OCI-M2 (cell line): ENCODE measurements around the gene FRMD5.

Experiments
- DNase-seq: peaks from one replicate; lab custom pipeline; 2025; ENCODE audit not compliant: unreplicated experiment; lab: John Stamatoyannopoulos, UW

Gene FRMD5

DNA sequence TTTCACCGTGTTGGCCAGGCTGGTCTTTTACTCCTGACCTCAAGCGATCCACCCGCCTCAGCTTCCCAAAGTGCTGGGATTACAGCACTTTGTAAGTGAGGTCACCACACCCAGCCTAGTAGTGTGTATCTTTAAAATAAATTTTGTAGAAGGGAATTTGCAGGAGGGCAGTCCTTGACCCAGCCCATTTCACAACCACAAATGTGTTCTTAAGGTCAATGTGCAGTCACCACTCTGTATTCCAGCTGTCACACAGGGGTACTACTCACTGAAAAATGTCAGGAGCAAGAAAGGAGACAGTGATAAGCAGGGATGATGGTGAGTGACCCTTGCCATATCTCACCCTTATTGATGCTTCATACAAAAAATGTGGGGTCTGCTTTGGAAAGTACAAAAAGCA is 98.5 kb downstream of the FRMD5 start:
- no peak for DNase-seq

DNA sequence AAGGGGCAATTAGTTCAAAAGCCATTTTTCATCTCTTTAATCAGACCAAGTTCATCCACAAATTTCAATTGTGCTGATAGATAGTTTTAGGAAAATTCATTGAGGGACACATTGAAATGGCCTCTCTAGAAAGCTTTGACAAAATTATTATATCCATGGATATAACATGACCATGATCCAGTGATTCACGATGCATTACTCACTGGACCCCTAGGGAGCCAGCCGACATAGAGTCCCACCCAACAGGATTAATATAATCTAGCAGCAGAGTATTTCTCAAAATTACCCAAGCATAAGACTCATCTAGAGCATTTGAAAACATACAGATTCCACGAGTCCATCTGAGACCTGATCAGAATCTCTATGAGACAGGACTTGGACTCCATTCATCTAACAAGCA is 100.3 kb downstream of the FRMD5 start:
- DNase-seq: no peak

DNA sequence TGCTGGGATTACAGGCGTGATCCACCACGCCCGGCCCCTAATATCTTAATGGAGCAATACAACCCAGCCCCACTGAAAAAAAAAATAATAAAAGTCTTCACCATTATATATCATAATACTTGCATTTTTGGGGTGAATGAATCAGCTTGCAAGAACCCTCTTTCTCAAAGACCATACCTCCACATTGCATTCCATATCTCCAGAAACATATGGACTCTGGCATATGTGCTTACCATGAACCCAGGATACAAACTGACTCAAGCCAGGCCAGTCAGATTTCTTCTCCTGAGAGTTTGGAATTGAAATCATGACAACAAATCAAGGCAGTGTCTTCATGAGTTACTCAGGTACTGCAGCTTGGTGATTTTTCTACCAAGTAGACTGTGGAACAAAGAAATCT is 101.2 kb downstream of the FRMD5 start:
- DNase-seq: no peak

DNA sequence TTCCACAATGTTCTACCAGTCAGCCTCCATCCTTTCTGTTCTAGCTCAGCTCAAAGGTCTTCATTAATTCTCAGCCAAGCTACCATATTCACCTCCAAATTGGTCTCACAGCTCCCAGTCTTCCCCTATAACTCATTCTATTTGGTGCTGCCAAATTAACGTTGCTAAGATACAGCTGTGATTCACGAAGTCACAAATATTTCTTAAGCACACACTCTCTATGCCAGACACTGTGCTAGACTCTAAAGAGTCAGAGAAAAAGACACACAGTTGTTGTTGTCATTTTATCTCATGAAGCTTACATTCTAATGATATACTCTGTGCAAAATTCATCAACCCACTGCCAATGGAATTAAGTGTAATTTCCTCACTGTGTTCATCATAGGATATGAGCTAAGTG is 102.8 kb downstream of the FRMD5 start:
- no peak for DNase-seq

DNA sequence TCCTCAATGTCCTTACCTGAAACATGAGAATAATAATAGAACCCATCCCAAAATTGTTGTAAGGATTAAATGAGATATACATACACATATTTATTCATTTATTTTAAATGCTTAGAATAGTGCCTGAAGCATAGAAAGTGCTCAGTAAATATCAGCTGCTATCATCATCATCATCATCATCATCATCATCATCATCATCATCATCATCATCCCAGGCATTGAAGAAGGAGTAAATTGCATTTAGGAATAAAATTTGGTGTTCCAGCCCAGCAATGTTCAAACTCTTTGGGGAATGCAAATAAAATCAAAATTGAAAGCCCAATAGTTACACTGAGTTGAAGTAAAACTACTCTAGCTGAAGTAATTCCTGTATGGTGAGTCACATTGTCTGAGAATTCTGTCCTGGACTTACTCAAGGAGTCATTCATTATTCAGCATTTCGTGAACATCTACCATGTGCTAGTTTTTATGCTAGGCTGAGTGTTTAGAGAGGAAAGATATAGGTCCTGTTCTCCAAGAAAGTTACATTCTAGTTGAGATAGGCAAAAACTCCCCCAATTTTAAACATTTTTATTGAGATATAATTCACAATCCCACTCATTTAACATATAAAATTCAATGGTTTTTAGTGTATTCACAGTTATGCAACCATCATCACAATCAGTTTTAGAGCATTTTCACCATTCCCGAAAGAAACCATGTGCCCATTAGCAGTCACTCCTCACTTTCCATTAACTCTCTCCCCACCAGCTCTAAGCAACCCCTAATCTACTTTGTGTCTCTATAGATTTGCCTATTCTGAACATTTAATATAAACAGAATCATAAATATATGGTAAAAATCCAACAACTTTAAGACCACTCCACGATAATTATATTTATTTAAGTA is 107.2 kb downstream of the FRMD5 start:
- DNase-seq: no peak

DNA sequence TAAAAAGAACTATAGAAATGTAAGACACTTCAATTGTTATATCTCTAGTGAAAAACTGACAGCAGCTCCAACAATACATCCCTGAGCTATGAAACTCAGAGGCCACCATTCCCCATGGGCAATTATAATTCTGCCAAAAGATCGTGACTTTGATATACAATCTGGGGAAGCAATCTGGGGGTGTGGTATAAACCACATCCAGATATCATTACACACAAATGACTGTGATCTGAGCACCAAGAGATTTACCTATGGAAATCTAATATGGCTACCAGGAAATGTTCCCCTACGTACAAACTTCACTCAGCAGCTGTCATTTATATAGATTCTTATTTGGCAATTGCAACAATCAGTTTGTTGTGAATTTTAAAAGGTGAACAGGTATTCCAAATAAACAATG is 110.3 kb downstream of the FRMD5 start:
- DNase-seq: no peak

DNA sequence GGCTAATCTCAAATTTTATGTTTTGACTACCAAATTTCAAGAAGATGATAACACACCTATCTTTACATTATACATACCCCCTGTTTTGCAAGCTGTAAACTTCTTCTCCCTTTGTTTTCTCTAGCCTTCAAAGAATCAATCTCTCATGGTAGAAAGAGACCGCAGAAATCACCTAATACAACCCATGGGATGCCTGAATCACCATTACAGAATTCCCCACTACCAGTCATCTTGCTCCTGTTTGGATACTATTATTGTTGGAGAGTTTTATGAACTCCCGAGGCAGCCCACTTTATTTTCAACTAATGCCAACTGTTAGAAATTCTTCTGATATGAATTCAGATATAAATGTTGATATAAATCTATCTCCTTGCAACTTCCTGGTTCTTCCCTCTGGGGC is 110.9 kb downstream of the FRMD5 start:
- no peak for DNase-seq

DNA sequence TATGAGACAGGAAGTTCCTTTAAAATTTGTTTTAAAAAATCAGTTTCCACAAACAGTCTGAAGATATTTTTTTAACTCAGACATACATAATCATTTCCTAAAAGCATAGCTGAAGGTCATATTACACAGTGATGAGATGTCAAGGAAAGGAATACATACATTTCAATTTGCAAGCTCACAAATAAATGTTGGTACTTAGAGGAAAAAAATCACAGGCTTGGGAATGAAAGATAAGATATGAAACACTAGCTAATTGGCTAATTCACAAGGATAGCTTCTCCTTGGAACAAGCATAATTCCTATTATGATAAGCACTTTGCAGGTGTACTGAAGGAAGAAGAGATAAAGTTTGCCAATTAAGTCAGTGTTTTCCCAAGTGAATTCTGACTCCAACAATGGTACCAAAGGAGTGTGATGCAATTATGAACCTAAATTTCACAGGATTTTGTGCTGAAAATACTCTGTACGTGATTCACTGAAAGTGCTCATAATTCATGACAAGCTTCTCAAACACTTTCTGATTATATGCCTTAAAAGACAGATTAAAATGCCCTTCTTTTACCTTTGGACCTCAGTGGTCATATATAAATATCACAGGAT is 112.4 kb downstream of the FRMD5 start:
- DNase-seq: no peak

DNA sequence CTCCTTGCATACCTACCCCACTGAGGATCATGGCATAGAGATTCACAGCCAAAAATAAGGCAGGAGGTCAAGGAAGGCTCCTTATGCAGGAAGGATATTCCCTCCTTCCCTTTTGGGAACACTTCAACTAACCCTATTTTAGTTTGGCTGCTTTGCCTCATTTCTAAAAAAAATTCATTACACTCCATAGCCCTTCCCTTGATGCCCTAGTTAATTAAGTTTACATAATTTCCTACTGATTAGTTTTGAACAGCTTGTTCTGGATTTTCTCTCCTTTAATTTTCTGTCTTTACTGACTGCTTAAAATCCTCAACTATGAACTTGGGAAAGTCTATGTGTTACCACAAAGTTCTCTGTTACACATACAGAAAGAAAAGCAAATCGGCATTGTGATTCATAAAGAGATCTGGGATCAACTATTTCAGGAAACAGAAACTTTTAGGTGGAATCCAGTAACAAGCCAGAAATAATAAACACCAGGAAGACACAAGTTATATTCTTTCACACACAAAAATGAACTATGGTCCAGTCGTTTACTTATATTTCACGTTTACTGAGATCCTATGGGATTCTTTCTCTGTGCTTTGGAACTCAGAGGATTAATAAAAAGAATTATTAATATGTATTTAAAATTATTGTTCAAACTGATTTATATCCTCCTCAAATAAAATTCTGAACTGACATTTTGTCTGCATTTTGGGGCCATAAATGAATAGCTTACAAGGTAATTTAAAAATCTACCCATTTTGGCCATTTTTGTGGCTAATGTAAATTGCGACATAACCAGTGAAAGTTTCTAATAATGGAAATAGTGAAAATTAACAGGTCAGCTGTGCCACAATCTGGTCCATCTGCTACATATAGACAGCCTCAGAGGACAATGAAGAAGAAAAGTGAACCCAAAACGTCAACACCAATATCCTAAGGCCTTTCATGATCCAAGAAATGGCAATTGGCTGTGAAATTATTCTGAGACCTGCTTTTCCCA is 113.8 kb downstream of the FRMD5 start:
- no peak for DNase-seq

DNA sequence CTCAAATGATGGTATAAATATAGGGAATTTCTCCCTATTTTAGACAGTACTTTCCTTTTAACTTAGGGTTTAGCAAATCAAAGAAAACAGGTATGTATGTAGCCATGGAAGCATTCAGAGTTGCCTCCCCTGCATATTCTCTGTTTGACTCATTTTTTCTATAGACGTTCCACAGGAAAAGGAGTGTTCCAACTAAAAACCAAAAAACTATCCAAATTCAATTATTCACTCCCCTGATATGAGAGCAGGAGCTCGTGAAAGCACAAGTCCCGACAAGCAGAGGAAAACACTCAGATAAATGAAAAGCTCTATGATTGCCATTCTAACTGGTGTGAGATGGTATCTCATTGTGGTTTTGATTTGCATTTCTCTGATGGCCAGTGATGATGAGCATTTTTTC is 119.5 kb downstream of the FRMD5 start:
- DNase-seq: no peak

DNA sequence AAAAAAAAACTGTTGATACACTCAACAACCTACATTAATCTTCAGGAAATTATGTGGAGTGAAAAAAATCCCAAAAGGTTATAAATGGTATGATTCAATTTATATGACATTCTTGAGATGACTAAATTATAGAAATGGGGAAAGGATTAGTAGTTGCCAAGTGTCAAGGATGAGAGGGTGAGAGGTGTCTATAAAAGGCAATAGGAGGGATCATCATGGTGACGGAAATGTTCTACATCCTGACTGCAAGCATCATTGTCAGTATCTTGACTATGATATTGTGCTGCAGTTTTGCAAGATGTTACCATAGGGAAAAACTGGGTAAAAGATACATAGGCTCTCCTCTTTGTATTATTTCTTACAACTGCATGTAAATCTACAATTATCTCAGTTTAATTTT is 125.6 kb downstream of the FRMD5 start:
- no peak for DNase-seq

DNA sequence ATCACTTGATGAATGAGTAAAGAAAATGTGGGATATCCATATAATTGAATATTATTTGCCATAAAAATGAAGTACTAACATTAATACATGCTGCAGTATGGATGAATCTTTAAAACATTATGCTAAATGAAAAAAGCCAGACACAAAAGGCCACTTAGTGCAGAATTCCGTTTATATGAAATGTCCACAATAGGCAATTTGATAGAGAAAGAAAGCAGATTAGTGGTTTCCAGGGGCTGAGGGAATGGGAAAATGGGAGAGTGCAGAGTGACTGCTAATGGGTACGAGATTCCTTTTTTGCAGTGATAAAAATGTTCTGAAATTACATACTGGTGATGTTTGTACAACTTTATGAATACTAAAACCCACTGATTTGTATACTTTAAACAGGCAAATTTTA is 126.7 kb downstream of the FRMD5 start:
- no peak for DNase-seq

DNA sequence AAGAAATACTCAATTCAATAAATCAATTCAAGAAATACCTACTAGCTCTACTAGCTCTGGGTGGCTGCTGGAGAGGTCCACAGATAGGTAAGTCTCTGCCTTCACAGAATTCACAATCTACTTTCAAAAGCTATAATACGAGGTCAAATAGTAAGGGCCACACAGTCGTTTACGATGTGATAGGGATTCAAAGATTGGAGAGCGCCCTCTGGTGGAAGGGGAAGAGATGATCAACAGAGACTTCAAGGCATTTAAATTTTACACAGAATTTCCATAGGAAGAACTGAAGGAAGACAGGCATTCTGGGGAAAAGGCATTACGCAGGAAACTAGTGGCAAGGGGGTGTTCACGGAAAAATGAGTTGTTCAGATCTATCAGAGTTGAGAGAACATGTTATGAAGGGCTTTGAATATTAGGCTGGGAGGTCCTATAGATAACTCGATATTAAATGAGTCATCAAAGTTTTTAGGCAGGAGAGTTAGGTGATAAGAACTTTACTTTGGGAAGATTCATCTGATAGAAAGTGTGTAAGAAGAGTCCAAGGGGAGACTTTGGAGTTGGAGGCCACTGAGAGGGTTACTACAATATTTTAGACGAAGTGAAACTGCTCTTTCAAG is 128.8 kb downstream of the FRMD5 start:
- DNase-seq: peak; percentile 5

DNA sequence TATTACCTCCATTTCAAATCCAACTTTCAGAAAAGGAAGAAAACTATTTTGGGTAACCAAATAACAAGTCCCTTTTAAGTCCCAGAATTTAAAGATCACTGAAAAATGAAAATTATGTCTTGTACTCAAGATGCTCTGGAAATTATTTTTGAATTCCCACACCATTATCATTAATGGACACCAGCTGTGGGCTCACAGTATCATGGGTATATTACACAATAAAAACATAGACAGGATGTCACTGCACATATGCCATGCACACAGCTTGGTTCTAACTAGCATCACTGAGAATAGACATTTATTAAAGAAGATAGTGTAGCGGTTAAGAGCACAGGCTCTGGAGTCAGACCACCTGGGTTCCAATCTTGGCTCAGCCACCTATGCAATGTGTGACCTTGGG is 130.4 kb downstream of the FRMD5 start:
- no peak for DNase-seq

DNA sequence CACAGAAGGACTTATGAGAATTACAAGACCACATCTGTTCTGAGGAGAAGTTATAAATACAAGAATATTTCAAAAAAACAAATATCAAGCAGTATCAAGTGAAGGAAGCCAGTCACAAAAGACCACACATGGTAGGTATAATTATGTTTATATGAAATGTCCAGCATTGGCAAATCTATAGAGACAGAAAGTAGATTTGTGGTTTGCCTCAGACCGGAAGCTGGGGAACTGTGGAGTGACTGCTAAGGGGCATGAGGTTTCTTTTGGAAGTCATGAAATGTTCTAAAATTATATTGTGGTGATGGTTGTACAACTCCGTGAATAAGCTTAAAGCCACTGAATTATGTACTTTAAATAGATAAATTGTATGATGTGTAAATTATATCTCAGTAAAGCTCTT is 136.9 kb downstream of the FRMD5 start:
- DNase-seq: no peak

DNA sequence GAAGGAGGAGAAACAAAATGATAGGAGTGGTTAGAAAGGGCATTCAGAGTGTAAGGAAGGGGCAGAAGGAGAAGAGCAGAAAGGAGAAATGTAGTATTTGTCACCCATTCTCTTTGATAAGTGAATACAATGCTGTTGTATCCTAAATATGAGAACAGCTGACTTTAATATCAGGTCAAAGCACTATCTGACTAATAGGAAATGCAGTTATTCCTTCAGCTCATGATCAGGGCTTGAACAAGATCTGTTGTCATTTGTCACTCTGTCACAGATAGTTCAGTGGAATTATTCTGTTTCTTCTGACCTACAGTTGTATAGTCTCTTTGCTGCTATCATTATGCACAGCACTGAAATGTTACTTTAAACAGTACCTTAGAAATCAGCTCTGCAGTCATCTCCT is 149.4 kb downstream of the FRMD5 start:
- no peak for DNase-seq

DNA sequence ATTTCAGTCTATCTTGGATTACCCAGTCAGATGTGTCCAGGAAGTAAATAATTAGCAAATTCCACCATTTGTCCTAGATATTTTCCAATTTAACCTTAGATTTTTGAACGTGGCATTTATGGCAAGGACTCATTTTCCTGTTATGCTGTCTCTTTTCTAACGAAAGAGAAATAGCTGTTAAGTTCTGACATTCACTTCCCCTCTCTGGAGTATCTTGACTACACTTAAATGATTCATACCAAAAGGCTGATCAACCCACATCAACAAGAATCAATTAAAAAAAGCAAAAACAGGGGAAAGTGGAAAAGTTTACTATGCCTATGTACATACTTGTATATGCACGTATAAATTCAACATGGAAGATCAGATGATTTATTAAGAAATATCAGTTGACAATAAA is 149.9 kb downstream of the FRMD5 start:
- DNase-seq: no peak

DNA sequence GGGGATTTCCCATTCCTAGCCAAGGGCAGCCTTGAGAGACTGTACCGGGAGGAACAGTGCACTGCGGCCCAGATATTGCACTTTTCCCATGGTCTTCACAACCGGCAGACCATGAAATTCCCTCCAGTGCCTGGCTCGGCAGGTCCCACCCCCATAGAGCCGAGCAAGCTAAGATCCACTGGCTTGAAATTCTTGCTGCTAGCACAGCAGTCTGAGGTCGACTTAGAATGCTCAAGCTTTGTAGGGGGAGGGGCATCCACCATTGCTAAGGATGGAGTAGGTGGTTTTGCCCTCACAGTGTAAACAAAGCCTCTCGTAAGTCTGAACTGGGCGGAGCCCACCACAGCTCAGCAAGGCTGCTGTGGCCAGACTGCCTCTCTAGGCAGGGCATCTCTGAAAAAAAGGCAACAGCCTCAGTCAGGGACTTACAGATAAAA is 156.3 kb downstream of the FRMD5 start:
- peak; percentile 54 for DNase-seq

DNA sequence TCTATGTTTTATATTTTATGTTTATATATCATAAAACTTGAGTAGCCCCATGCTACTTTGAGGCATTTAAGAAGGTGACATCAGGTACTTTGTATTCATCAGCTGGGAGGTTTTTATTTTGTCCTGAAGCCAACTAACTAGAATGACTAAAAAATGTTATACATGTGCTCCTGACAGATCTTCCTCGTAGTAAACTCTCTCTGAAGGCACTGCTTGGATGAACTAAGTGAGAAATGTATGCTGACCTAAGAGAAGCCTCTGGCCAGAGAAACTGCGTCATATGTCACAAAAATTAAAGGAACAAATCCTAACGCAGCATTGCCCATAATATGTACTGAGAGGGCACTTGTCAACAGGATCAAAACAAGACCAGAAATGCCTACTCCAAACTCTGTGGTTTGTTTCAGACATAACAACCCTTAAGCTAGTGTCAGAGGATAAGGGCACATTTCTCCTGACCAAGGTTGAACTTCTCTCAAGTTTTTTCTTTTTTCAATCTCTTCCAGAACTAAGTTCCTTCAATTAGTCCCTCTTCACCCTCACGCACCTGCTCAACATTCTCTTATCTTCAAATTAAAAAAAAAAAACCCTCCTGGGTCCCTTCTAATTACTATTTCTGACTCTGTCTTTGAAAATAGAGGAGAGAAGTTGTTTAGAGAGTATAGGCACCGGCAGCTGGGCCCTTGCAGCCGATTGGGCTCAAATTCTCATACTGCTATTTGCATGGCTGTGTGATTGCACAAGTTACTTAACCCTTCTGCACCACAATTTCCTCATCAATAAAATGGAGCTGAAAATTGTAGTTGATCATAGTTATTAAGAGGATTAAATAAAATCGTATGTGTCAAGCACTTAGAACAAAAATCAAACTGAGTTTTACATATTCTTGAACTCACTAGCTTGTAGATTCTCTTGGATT is 159.0 kb downstream of the FRMD5 start:
- no peak for DNase-seq
